K562 (cell line): ENCODE data around the gene ZNF195.
"Not testable (repeated sequence)": the region's sequence is repeated elsewhere in the genome, so short reads cannot be mapped to it uniquely, and the experiment has no call there.

Experiments
- CTCF ChIP-seq, 3 experiments: IDR thresholded peaks in 2 of 3; conservative IDR thresholded peaks in 1 of 3; 2 replicates each; pipeline ENCODE4 v1.5.1; 2011 to 2012; ENCODE audit warnings: low read length in 3 of 3, mild to moderate bottlenecking in 3 of 3, control low read depth in 2 of 3, improper control_type of control experiment in 1 of 3, inconsistent platforms in 1 of 3, low read depth in 1 of 3, mixed read lengths in 1 of 3, moderate library complexity in 1 of 3; ENCODE audit not compliant: insufficient read depth in 2 of 3
- RAD21 ChIP-seq, 2 experiments: fragments of 250-450 bp in 1 of 2; fragments of 450-650 bp in 1 of 2; sonication (Bioruptor Pico) in 1 of 2; formaldehyde crosslinking in 1 of 2; IDR thresholded peaks in 1 of 2; conservative IDR thresholded peaks in 1 of 2; 2 replicates each; pipeline versions ENCODE4 v1.4.0 to v1.8.0; 2020 to 2022; ENCODE audit warnings: mild to moderate bottlenecking in 2 of 2, moderate library complexity in 1 of 2
- TF ChIP-seq, protein P1 (sequence below): fragments of 250-450 bp; sonication (Bioruptor Pico); IDR thresholded peaks from 2 replicates; pipeline ENCODE4 v1.4.0; 2020; ENCODE audit warnings: mild to moderate bottlenecking, moderate library complexity
- TF ChIP-seq, protein P2 (sequence below), 2 experiments: fragments of 450-650 bp; formaldehyde crosslinking in 1 of 2; IDR thresholded peaks; 2 replicates each; pipeline versions ENCODE4 v1.4.0 to v1.6.1; 2014 to 2020; ENCODE audit warnings: mild to moderate bottlenecking in 2 of 2, borderline replicate concordance in 1 of 2, low read depth in 1 of 2

DNA sequence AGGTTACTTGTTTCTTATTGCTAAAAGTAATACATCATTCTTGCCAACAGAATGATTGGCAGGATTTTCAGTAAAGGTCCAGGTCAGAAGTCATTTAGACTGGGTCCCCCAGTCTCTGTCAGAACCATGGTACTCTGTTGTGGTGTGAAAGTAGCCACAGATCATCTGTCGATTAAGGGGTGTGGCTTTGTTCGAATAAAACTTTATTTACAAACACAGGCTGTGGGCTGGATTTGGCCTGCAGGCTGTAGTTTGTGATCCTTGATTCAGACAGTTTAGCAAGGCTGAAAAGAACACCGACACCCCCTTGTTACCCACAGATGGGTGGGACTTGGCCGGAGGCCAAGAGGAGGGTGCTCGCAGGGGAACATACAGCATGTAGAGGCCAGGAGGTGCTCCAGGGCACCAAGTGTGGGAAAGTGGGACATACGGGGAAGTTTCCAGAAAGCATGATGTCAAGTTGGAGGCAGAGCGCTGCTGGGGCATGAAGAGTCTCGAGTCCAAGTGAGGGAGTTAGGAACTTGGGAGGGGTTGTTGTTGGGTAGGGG is 29.2 kb upstream of the ZNF195 start:
- not testable (repeated sequence) for TF ChIP-seq CTCF (IDR thresholded peaks at IDR 0.05 in 2 of 3, conservative IDR thresholded peaks at IDR 0.05 in 1 of 3; ENCODE audit: insufficient read depth in 2 of 3, low read depth in 1 of 3, low read length in 3 of 3); RAD21 (CRISPR knock-in tag; conservative IDR thresholded peaks at IDR 0.05 in 1 of 2, IDR thresholded peaks at IDR 0.05 in 1 of 2)
- TF ChIP-seq, protein P1, sequence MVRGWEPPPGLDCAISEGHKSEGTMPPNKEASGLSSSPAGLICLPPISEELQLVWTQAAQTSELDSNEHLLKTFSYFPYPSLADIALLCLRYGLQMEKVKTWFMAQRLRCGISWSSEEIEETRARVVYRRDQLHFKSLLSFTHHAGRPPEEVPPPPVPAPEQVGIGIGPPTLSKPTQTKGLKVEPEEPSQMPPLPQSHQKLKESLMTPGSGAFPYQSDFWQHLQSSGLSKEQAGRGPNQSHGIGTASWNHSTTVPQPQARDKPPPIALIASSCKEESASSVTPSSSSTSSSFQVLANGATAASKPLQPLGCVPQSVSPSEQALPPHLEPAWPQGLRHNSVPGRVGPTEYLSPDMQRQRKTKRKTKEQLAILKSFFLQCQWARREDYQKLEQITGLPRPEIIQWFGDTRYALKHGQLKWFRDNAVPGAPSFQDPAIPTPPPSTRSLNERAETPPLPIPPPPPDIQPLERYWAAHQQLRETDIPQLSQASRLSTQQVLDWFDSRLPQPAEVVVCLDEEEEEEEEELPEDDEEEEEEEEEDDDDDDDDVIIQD (CRISPR knock-in tag): not testable (repeated sequence)
- TF ChIP-seq, protein P2, sequence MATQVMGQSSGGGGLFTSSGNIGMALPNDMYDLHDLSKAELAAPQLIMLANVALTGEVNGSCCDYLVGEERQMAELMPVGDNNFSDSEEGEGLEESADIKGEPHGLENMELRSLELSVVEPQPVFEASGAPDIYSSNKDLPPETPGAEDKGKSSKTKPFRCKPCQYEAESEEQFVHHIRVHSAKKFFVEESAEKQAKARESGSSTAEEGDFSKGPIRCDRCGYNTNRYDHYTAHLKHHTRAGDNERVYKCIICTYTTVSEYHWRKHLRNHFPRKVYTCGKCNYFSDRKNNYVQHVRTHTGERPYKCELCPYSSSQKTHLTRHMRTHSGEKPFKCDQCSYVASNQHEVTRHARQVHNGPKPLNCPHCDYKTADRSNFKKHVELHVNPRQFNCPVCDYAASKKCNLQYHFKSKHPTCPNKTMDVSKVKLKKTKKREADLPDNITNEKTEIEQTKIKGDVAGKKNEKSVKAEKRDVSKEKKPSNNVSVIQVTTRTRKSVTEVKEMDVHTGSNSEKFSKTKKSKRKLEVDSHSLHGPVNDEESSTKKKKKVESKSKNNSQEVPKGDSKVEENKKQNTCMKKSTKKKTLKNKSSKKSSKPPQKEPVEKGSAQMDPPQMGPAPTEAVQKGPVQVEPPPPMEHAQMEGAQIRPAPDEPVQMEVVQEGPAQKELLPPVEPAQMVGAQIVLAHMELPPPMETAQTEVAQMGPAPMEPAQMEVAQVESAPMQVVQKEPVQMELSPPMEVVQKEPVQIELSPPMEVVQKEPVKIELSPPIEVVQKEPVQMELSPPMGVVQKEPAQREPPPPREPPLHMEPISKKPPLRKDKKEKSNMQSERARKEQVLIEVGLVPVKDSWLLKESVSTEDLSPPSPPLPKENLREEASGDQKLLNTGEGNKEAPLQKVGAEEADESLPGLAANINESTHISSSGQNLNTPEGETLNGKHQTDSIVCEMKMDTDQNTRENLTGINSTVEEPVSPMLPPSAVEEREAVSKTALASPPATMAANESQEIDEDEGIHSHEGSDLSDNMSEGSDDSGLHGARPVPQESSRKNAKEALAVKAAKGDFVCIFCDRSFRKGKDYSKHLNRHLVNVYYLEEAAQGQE (IDR thresholded peaks at IDR 0.05; ENCODE audit: borderline replicate concordance): not testable (repeated sequence)
- TF ChIP-seq, protein P2 (CRISPR knock-in tag; IDR thresholded peaks at IDR 0.05; ENCODE audit: low read depth): not testable (repeated sequence)
